Ovary (tissue), 3 donors: Measurements from ENCODE around the gene TIMP1.

ENCODE experiments used
- EP300 ChIP-seq: sonication (generic); formaldehyde crosslinking; IDR thresholded peaks from one replicate; pipeline ENCODE4 v1.6.1; 2017; ENCODE audit warnings: antibody characterized with exemption
- POLR2A ChIP-seq: fragments of 450-650 bp; IDR thresholded peaks from one replicate; pipeline ENCODE4 v1.6.1; 2017; ENCODE audit warnings: antibody characterized with exemption, mild to moderate bottlenecking, moderate library complexity
- TF ChIP-seq, protein P1 (sequence below), 3 donors: fragments of 450-650 bp in 2 of 3; fragments of 200-600 bp in 1 of 3; IDR thresholded peaks; one replicate each; pipeline versions ENCODE4 v1.5.1 to v1.8.0; 2016 to 2022; ENCODE audit warnings: antibody characterized with exemption in 3 of 3, mild to moderate bottlenecking in 1 of 3
- donor health status: DM: no; HTN: no; CAD: no.

DNA sequence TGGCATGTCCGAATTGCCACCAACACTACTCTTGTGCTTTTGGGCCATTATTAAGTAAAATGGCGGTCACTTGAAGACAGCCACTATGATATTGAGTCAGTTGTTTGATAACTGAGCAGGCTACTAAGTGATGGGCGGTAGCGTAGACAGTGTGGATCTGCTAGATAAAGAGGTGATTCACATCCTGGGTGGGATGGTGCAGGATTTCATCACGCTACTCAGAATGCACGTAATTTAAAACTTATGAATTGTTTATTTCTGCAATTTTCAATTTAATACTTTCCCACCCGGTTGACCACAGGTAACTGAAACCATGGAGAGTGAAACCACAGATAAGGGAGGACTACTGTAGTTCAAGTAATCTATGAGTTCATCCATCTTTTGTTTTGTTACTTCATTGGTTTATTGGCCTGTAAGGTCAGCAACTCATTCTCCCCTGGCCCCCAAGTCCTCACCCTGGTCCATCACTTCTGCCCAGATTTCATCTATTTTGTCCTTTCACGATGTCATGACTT, 18.4 kb upstream of the TIMP1 start:
- TF ChIP-seq, protein P1, sequence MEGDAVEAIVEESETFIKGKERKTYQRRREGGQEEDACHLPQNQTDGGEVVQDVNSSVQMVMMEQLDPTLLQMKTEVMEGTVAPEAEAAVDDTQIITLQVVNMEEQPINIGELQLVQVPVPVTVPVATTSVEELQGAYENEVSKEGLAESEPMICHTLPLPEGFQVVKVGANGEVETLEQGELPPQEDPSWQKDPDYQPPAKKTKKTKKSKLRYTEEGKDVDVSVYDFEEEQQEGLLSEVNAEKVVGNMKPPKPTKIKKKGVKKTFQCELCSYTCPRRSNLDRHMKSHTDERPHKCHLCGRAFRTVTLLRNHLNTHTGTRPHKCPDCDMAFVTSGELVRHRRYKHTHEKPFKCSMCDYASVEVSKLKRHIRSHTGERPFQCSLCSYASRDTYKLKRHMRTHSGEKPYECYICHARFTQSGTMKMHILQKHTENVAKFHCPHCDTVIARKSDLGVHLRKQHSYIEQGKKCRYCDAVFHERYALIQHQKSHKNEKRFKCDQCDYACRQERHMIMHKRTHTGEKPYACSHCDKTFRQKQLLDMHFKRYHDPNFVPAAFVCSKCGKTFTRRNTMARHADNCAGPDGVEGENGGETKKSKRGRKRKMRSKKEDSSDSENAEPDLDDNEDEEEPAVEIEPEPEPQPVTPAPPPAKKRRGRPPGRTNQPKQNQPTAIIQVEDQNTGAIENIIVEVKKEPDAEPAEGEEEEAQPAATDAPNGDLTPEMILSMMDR (IDR thresholded peaks at IDR 0.05) = no peak
- TF ChIP-seq EP300 (no peak), POLR2A (no peak)
